Esophagus muscularis mucosa (tissue), 4 donors: Measurements from ENCODE around the gene SPEF1. TPM values are rescaled to one million over a fixed set of nuclear protein-coding genes. Genes with fewer than 3 reads are reported as not detected.

Experiments used
- DNase-seq: peaks from one replicate; pipeline ENCODE4 v3.0.0-alpha.2; 2017; ENCODE audit errors: extremely low spot score
- H3K27ac ChIP-seq, 4 donors: fragments of 200-600 bp; sonication (generic); replicated peaks in 1 of 4; 1 replicate in 3 of 4; 2 replicates in 1 of 4; pipeline ENCODE4 v1.5.1; 2016 to 2019; ENCODE audit warnings: mild to moderate bottlenecking in 1 of 4
- H3K27me3 ChIP-seq, 4 donors: fragments of 200-600 bp; sonication (generic); one replicate each; pipeline versions ENCODE4 v1.5.1 to v1.6.0; 2016 to 2019
- H3K36me3 ChIP-seq, 4 donors: fragments of 200-600 bp; sonication (generic); one replicate each; pipeline ENCODE4 v1.5.1; 2016 to 2019
- H3K4me1 ChIP-seq, 4 donors: fragments of 200-600 bp; sonication (generic); one replicate each; pipeline ENCODE4 v1.5.1; 2016 to 2019
- H3K4me3 ChIP-seq, 4 donors: fragments of 200-600 bp; sonication (generic); 1 replicate in 2 of 4; 2 replicates in 2 of 4; pipeline ENCODE4 v1.5.1; 2016 to 2019; ENCODE audit warnings: mild to moderate bottlenecking in 4 of 4, moderate library complexity in 1 of 4
- H3K9me3 ChIP-seq, 4 donors: fragments of 200-600 bp; sonication (generic); 1 replicate in 3 of 4; 2 replicates in 1 of 4; pipeline ENCODE4 v1.5.1; 2016 to 2019
- CTCF ChIP-seq, 3 experiments: fragments of 200-600 bp in 2 of 3; fragments of 450-650 bp in 1 of 3; sonication (generic) in 2 of 3; IDR thresholded peaks; one replicate each; pipeline ENCODE4 v1.5.1; 2017 to 2019; ENCODE audit warnings: antibody characterized with exemption in 3 of 3, mild to moderate bottlenecking in 2 of 3, moderate library complexity in 1 of 3
- EP300 ChIP-seq: sonication (generic); formaldehyde crosslinking; IDR thresholded peaks from one replicate; pipeline ENCODE4 v1.6.1; 2017; ENCODE audit warnings: antibody characterized with exemption
- POLR2A ChIP-seq: fragments of 450-650 bp; IDR thresholded peaks from one replicate; pipeline ENCODE4 v1.6.1; 2017; ENCODE audit warnings: antibody characterized with exemption, moderate library complexity, mild to moderate bottlenecking, low read depth
- POLR2AphosphoS5 ChIP-seq, 2 donors: sonication (generic); formaldehyde crosslinking; IDR thresholded peaks; one replicate each; pipeline ENCODE4 v1.6.1; 2017; ENCODE audit warnings: antibody characterized with exemption in 2 of 2
- WGBS: methylation state at CpG from one replicate; pipeline ENCODE4 v1.1.5; 2018; 5-methylcytosine and 5-hydroxymethylcytosine counted together
- intact Hi-C: fragments of 100-400 bp; cut with DNase I; formaldehyde crosslinking; loops from one replicate; pipeline ENCODE4 v1.15.1; 2023
- total RNA-seq, 4 donors: library from RNA; depleted of rRNA; stranded (reverse); fragments of >200 nt; gene quantifications; one replicate each; pipeline versions ENCODE4 v1.1.0 to v1.2.1, GENCODE V29; 2016

Gene SPEF1
- total RNA-seq, 4 donors from 2014 or later, result 0.50 TPM; not detected in 3

GRCh38 chr20:3744037-3744436 lies 37.2 kb downstream of the SPEF1 start:
- Histone ChIP-seq H3K27ac (no peak overlapping the region), H3K9me3 (no peaks in the 10 kb centered on the region), H3K4me1 (peaks cover 24 to 28% (median 26%) of the 10 kb centered on the region in 4 donors), H3K27me3 (peaks cover 0 to 15% (median 0%) of the 10 kb centered on the region in 4 donors), H3K36me3 (peaks cover 0 to 82% (median 13%) of the 10 kb centered on the region in 4 donors), H3K4me3 (no peak overlapping the region)
- TF ChIP-seq CTCF (IDR thresholded peaks at IDR 0.05) (no peak), EP300 (no peak), POLR2A (no peak), POLR2AphosphoS5 (IDR thresholded peaks at IDR 0.05) (no peak)
- no peak for DNase-seq
- intact Hi-C loops, result no loop called here
- 94% methylated on average over 1 of the region's 1 CpG for WGBS

GRCh38 chr20:3743251-3743650 lies 38.0 kb downstream of the SPEF1 start:
- WGBS, result 79% methylated on average over 2 of the region's 2 CpGs
- no peak overlapping the region for H3K27ac ChIP-seq
- peaks cover 26 to 31% (median 29%) of the 10 kb centered on the region in 4 donors for H3K4me1 ChIP-seq
- no peak for TF ChIP-seq CTCF (IDR thresholded peaks at IDR 0.05)
- TF ChIP-seq EP300, result no peak
- no peak for TF ChIP-seq POLR2A
- TF ChIP-seq POLR2AphosphoS5 (IDR thresholded peaks at IDR 0.05), result no peak
- H3K36me3 ChIP-seq, result peaks cover 0 to 74% (median 10%) of the 10 kb centered on the region in 4 donors
- H3K4me3 ChIP-seq, result no peak overlapping the region
- H3K27me3 ChIP-seq, result peaks cover 0 to 15% (median 0%) of the 10 kb centered on the region in 4 donors
- intact Hi-C loops, result no loop called here
- DNase-seq, result no peak
- no peaks in the 10 kb centered on the region for H3K9me3 ChIP-seq

GRCh38 chr20:3741836-3742458 lies 39.3 kb downstream of the SPEF1 start:
- no peak for DNase-seq
- Histone ChIP-seq H3K27ac (no peak overlapping the region), H3K4me3 (no peak overlapping the region), H3K4me1 (peaks cover 32 to 36% (median 35%) of the 10 kb centered on the region in 4 donors), H3K9me3 (no peaks in the 10 kb centered on the region), H3K27me3 (peaks cover 0 to 15% (median 0%) of the 10 kb centered on the region in 4 donors), H3K36me3 (peaks cover 0 to 68% (median 5%) of the 10 kb centered on the region in 4 donors)
- intact Hi-C loops, result no loop called here
- 67% methylated on average over 5 of the region's 7 CpGs for whole genome bisulfite sequencing
- TF ChIP-seq CTCF (IDR thresholded peaks at IDR 0.05) (no peak), POLR2A (no peak), EP300 (no peak), POLR2AphosphoS5 (IDR thresholded peaks at IDR 0.05) (no peak)

- TF ChIP-seq EP300 (no peak), POLR2A (no peak), POLR2AphosphoS5 (IDR thresholded peaks at IDR 0.05) (no peak), CTCF (IDR thresholded peaks at IDR 0.05) (no peak)
- Histone ChIP-seq H3K27me3 (peaks cover 0 to 13% (median 0%) of the 10 kb centered on the region in 4 donors), H3K9me3 (no peaks in the 10 kb centered on the region), H3K4me3 (no peak overlapping the region), H3K27ac (peak overlapping the region in 3 of 4 donors; percentile 61 to 73 (median 63)), H3K36me3 (peaks cover 0 to 69% (median 4%) of the 10 kb centered on the region in 4 donors), H3K4me1 (peaks cover 32 to 46% (median 38%) of the 10 kb centered on the region in 4 donors)
- intact Hi-C loops, result no loop called here
- no peak for DNase-seq
- 93% methylated on average over 10 of the region's 15 CpGs for WGBS
Measured at GRCh38 chr20:3740615-3741301, 40.5 kb downstream of the SPEF1 start.
